Coronary artery (tissue), 2 donors: ENCODE results near the gene WDFY1.

ENCODE experiments used
- DNase-seq: peaks from one replicate; pipeline ENCODE4 v3.0.0-alpha.2; 2017; ENCODE audit warnings: low spot score
- H3K27ac ChIP-seq, 2 donors: fragments of 200-600 bp; sonication (generic); one replicate each; pipeline ENCODE4 v1.5.1; 2016 to 2019
- H3K4me3 ChIP-seq: fragments of 200-600 bp; sonication (generic); 2 replicates; pipeline ENCODE4 v1.5.1; 2016; ENCODE audit warnings: mild to moderate bottlenecking, moderate library complexity
- CTCF ChIP-seq: fragments of 200-600 bp; sonication (generic); IDR thresholded peaks from one replicate; pipeline ENCODE4 v1.5.1; 2019; ENCODE audit warnings: antibody characterized with exemption

WDFY1 gene

GRCh38 chr2:223918671-223919134, 26.4 kb downstream of the WDFY1 start:
- DNase-seq = no peak
- no peak overlapping the region for H3K27ac ChIP-seq
- no peak for TF ChIP-seq CTCF
- H3K4me3 ChIP-seq = no peak overlapping the region

DNA sequence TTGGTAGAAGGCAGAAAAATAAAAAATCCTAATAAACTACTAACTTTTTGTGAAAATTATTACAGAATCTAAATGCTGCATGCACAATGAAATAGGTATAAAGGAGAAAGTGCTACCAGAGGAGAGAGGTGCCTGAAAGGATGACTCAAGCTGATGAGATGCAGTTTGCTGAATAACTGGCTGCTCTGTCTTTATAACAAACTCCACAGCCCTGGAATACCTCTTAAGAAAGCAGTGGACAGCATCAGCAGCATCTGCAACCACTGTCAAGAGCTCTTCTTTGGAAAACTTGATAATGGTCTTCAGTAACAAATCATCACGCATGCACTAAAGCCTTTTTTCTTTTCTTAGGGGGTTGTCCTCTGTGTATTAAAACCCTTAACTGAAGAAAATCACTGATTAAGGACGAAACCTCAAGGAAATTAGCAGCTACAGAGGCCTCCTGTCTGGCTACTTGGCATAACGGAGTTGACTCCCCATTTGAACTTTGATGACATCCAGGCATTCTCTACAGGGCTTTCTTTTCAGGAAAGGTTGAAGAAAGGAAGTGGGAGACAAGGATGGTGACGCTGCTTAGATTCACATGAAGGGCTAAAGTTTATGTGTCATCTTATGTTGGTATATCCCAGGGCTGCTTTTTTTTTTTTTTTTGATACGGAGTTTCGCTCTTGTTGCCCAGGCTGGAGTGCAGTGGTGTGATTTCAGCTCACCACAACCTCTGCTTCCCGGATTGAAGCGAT, 28.8 kb downstream of the WDFY1 start:
- Histone ChIP-seq H3K4me3 (no peak overlapping the region), H3K27ac (no peak overlapping the region)
- no peak for TF ChIP-seq CTCF
- DNase-seq = no peak

DNA sequence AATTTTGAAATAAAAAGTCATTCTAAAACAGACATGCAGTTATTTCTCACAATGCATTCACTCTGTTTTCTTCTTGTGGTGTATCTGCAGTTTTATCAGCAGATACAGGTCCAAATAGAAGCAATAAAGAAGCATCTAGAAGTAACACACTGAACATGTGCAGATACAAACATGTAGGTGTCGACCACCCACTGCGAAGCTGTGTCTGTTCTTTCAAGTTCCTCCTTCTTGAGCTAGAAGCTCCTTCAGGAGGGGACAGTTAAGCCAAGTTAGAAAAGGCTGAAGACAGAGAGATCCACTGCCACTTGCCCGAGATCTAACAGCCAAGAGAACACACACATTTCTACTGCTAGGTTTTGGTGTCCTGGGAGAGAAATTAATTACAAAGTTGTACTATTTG, 30.1 kb downstream of the WDFY1 start:
- no peak overlapping the region for H3K27ac ChIP-seq
- no peak overlapping the region for H3K4me3 ChIP-seq
- no peak for TF ChIP-seq CTCF
- DNase-seq = no peak

DNA sequence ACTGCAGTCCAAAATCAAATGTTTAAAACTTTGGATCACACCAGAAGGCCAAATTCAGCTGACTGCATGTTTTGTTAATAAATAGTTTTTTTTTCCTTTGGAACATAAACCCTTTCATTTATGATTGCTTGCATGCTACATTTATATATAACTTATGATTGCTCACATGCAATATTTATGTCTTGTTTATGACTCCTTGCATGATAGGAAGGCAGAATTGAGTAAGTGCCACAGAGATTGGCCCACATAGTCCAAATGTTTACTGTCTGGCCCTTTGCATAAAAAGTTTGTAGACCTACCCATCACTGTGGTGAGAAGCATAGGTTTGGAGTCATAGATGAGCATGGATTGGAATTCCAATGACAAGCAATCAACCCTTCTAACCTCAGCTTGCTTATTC, 30.8 kb downstream of the WDFY1 start:
- no peak for TF ChIP-seq CTCF
- no peak for DNase-seq
- no peak overlapping the region for H3K27ac ChIP-seq
- no peak overlapping the region for H3K4me3 ChIP-seq

GRCh38 chr2:223909001-223909741, 36.0 kb downstream of the WDFY1 start:
- no peak overlapping the region for H3K4me3 ChIP-seq
- H3K27ac ChIP-seq = no peak overlapping the region
- TF ChIP-seq CTCF = no peak
- DNase-seq = no peak

DNA sequence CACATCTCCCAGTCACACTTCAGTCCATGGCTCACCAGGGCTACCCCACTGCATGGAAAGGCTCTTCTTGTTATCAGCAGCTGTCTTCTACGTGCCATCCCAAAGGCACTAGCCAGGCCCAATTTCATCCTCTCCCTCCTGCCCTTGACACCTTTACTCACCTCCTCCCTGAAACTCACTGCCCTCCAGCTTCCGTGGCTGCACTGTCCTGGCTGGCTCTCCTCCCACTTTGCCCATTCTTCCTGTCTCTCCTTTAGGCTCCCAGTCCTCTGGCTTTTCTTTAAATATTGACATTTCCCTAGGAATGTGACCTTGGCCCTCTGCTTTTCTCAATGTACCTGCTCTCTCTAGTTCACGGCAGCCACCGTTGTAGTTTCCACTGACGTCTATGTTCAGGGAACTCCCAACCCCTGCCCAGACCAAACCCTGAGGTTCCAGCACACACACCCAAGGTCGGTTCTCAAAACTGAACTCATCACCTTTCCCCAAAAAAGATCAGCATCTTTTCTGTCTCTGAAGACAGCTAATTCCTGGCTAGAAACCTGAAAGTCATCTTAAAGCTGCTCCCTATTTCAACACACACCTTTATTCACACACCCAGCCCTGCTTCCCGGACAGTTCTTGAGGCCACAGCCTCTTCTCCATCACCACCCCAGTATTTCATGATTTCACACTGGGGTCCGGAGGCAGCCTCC, 36.7 kb downstream of the WDFY1 start:
- TF ChIP-seq CTCF = no peak
- no peak overlapping the region for H3K4me3 ChIP-seq
- no peak overlapping the region for H3K27ac ChIP-seq
- DNase-seq = no peak
